Fibroblast of mammary gland (primary cell): ENCODE data around the gene GINS3.

ENCODE experiments used
- DNase-seq: peaks from one replicate; pipeline ENCODE4 v3.0.0-alpha.2; 2010; ENCODE audit warnings: low read depth
- H3K4me3 ChIP-seq: 2 replicates; pipeline ENCODE4 v1.5.1; 2011; ENCODE audit warnings: low read depth, mild to moderate bottlenecking, low read length, moderate library complexity; ENCODE audit not compliant: control insufficient read depth
- TF ChIP-seq, protein P1 (sequence below): conservative IDR thresholded peaks from 2 replicates; pipeline ENCODE4 v1.5.1; 2011; ENCODE audit warnings: low read depth, low read length, inconsistent platforms; ENCODE audit not compliant: control insufficient read depth, insufficient read depth

Gene GINS3

DNA sequence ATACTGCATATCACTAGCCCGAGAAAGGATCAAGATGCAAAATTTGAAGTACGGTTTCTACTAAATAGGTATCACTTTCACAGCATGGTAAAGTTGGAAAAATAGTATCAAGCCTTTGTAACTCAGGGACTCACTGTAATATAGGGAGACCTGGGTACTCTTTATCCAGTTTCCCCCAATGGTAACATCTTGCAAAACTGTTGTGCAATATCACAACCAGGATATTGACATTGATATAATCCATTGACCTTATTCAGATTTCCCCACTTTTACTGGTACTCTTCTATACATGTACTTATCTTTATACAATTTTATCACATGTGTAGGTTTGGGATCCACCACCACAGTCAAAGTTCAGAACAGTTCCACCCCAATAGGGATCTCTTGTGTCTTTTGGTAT, 20.4 kb upstream of the GINS3 start:
- no peak overlapping the region for H3K4me3 ChIP-seq
- DNase-seq = no peak
- TF ChIP-seq, protein P1, sequence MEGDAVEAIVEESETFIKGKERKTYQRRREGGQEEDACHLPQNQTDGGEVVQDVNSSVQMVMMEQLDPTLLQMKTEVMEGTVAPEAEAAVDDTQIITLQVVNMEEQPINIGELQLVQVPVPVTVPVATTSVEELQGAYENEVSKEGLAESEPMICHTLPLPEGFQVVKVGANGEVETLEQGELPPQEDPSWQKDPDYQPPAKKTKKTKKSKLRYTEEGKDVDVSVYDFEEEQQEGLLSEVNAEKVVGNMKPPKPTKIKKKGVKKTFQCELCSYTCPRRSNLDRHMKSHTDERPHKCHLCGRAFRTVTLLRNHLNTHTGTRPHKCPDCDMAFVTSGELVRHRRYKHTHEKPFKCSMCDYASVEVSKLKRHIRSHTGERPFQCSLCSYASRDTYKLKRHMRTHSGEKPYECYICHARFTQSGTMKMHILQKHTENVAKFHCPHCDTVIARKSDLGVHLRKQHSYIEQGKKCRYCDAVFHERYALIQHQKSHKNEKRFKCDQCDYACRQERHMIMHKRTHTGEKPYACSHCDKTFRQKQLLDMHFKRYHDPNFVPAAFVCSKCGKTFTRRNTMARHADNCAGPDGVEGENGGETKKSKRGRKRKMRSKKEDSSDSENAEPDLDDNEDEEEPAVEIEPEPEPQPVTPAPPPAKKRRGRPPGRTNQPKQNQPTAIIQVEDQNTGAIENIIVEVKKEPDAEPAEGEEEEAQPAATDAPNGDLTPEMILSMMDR = no peak

DNA sequence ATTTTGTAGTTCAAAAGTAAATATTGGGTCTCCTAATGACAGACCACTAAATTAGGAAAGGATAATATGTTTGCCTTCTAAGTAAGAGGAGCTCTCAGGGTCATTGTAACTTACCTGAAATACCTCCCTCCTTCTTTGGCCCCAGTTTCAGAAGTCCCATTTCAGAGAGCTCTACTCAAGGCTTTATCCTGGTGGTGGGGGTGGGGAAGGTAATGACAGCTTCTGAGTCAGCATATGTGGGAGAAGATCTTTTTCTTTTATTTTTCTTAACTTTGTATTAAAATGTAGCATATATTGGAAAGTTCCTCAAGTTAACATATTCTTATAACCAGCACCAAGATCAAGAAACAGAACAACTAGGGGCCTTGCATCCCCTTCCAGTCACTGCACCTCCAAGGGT, 16.9 kb upstream of the GINS3 start:
- TF ChIP-seq, protein P1 = no peak
- no peak overlapping the region for H3K4me3 ChIP-seq
- no peak for DNase-seq

DNA sequence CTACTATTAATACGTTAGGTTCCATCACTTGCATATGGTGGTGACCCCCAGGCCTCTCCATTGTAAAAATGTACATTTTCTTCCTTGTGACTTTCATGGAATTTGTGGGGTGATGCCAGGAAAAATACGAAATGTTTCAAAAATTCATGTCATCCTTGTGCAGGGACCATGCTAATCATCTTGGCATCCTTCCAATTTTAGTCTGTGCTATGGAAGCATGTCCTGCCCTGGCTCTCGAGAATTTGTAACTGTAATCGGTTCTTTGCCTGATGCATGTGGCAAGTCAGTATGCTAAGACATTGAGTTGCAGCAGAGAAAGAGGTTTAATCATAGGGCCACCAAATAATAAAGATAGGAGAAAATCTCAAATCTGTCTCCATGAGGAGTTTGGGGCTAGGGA, 14.3 kb upstream of the GINS3 start:
- H3K4me3 ChIP-seq = no peak overlapping the region
- TF ChIP-seq, protein P1 = no peak
- DNase-seq = no peak

DNA sequence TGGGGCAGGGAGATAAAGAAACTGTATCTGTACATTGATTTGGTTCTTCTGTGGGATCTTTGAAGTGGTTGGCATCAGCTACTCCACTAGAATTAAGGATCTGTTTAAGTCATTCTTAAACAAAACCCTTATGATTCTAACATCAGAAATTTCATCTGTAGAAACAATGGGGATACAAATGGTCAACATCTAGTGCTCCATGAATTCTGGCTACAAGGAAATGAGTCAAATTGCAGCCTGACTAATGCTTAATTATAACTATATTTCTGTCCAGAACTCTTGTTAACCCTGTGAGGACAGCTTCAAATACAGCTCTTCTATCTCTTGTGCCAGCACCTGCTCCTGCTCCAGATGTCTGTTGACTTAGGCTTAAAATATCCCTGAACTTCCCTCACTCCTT, 13.9 kb upstream of the GINS3 start:
- no peak overlapping the region for H3K4me3 ChIP-seq
- TF ChIP-seq, protein P1 = no peak
- DNase-seq = peak; percentile 18

DNA sequence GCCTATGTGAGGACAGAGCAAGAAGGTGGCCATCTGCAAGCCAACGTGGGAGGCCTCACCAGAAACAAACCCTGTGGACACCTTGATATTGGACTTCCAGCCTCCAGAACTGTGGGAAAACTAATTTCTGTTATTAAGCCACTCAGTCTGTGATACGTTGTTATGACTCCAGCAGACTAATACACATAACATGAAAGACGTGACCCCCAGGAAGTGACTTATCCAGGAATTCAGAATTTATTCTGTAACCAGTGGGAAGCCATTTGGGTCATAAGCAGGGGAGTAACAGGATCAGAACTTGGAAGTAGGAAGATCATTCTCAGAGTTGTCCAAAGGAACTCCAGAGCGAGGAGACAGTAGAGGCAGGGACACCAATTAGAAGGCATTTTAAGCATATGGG, 12.5 kb upstream of the GINS3 start:
- no peak for DNase-seq
- no peak overlapping the region for H3K4me3 ChIP-seq
- TF ChIP-seq, protein P1 = no peak

DNA sequence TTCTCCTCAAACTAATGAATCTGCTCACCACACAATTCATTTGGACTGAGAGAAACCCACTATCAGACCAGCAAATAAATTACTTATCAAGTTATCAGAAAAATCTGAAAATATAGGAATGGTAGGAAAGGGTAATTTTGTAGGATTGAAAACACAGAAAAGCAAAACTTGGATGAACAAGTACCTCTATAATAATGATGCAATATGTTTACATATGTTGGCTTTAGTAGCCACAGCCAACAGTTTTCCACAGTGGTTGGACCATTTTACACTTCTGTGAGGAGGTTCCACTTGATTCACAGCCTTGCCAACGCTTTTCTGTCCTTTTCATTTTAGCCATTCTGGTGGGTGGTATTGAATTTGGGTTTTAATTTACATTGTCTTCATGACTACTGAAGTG, 10.6 kb upstream of the GINS3 start:
- no peak overlapping the region for H3K4me3 ChIP-seq
- TF ChIP-seq, protein P1 = no peak
- DNase-seq = no peak

DNA sequence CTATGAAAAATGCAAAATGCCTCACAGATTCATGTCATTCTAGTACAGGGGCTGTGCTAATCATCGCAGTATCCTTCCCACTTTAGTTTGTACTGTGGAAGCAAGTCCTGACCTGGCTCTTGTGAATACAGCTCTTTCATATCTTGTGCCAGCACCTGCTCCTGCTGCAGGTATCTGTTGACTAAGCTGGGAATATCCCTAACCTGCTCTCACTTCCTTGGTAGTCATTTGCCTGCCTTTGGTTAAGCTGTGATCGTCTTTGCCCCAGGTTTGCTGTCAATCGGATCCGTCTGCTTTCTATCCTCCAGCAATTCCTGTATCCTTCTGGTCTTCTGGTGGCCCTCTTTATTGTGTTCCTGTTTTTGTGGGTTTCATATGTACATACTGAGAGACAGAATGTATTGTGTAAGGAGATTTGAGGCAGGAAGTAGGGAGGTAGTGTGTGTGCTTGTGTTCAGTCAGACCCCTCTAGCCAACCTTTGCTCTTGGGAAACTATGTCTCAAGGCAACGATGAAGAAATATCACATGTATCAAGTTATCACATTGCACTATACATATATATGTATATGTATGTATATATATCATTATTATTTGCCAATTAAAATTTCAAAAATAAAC, 7.7 kb upstream of the GINS3 start:
- no peak for DNase-seq
- TF ChIP-seq, protein P1 = no peak
- no peak overlapping the region for H3K4me3 ChIP-seq
